Measurements from ENCODE around the gene LRRK2.
A peak's percentile ranks its signal among the peaks of the same experiment; 100 is the strongest.
"Not testable (repeated sequence)": the region's sequence is repeated elsewhere in the genome, so short reads cannot be mapped to it uniquely, and the experiment has no call there.

The LRRK2 gene

DNA sequence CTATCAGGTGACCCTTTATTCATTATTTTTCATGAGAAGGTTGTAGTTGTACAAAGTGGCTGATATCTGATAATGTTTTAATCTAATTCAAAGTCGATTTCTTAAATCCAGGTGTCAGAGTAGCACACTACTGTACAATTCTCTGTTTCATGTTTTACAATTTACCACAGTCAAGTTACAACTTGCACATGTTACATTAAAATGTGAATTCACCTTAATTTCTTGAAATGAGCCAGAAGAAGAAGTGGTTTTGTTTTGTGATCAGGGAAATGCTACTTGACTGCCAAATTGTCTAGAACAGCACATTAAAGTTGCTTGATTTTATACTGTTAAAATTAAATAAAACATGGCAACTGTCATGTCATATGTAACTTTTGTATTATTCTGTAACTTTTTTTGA, 23.2 kb downstream of the LRRK2 start:
- no peak for DNase-seq (ENCODE audit: low read depth in 2 of 2)

DNA sequence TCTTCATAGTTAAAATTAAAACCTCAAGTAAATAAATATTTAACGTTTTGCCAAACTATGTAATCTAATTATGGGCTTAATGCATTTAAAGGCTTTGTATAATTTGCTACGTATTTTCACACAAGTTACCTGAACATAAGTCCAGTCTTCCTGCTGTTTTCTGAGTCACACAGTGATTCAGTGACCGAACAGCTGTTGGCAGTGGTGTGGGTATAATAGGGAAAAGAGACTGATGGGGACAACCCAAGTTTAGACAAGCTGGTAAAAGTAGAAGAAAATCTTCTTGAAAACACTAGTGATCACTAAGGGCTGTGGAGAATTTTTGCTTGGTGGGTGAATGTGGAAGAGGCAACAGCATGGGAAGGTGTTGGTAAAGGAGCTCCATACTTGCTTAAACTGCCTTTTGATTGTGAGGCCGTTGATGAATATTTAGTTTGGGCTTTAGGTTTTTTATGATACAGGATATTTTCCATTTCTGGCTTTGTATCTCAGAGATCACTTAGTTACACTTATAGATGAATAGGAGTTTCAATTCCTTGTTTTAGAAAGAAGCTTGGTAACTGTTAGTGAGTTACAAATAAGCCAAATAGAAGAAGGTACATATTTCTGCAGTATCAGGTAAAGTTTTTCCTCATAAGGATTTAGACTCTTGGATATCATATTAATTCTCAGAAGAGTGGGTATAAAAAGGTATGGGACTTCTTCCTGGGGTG, 23.9 kb downstream of the LRRK2 start:
- no peak for DNase-seq (ENCODE audit: low read depth in 2 of 2)

DNA sequence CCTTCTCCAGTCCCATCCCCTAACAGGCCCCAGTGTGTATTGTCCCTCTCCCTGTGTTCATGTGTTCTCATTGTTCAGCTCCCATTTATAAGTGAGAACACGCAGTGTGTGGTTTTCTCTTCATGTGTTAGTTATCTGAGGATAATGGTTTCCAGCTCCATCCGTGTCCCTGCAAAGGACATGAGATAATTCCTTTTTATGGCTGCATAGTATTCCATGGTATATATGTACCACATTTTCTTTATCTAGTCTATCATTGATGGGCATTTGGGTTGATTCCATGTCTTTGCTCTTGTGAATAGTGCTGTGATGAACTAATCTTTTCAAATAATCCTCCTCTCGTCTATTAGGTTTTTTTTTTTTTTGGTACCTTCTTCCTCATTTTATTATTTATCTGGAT, 25.9 kb downstream of the LRRK2 start:
- not testable (repeated sequence) for DNase-seq (ENCODE audit: low read depth in 2 of 2)

DNA sequence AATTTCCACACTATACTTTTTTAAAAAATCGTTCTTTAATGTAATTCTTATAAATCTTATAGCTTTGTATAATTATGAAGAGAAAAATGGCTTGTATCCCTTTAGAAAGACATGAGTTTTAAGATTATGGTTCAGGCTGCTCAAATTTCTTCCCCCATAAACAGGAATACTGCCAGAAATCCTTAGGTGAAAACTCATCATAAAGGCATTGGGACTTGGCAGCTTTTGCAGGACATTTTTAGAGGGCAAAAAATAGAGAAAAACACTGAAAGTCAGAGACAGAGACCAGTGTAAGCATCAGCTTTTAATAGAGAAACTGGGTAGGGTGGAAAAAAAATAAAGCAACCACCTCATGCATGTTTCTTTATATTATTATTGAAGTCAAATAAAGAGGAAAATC, 29.1 kb downstream of the LRRK2 start:
- DNase-seq (ENCODE audit: low read depth in 2 of 2), result peak; percentile 24 to 38

DNA sequence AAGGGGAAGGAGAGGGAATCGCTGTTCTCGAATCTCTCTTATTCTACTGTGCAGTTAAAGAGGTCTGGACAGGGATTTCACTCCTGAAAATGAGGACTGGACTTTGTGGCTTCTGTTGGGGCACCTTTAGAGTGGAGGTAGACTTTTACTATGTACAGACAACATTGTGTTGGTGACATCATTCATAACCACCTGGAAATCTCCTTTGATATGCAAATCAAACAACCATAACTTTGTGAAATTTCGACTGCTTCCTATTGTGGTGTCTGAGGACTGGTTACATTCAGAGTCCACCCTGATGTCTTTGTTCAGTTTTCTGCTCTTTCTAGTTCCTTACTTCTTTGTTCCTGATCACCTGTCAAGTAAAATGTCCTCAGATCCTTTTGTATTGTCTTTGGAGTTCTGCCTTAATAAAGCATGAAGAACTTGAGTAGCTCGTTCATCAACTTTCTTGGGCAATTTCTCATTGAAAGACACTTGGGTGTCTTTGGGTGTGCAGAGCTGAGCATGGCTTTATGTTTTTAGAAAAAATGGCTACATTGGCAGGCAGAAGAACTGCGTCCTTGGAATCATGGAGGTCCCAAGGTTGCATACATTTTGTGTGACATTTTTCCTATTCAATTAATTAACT, 29.8 kb downstream of the LRRK2 start:
- DNase-seq (ENCODE audit: low read depth in 2 of 2), result no peak

DNA sequence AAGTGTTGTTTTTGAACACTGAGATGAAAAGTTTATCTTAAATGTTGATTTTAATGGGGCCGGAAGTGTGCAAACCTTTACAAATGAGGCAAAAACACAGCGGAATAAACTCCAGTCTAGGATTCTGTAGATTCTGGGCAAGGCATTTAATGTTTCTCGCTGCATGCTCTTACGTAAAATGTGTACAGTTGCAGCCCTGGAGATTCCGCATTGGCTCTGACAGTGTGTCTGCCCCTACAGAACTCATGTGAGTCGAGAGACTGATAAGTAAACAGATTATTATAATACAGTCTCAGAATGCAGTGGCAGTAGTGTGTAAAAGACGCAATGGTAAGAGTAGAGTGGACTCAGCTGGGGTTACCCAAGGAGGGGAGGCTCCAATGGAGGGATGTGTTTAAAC, 33.6 kb downstream of the LRRK2 start:
- DNase-seq (ENCODE audit: low read depth in 2 of 2), result no peak

DNA sequence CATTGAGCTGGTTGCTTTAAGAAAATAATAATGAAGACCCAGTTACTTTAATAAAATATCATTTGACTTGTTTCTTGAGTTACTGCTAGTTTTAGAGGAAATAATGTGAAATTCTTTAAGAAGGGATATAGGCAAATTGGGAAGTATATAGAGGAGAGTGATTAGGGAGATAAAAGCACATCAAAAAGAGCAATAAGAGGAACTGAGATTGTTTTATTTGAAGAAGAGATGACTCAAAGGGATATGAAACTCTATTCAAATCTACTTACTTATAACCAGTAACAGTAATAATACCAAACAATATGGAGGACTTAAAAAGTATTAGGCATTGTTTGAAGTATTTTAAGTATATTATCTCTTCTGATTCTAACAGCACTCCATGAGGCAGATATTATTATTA, 37.1 kb downstream of the LRRK2 start:
- no peak for DNase-seq (ENCODE audit: low read depth in 2 of 2)

DNA sequence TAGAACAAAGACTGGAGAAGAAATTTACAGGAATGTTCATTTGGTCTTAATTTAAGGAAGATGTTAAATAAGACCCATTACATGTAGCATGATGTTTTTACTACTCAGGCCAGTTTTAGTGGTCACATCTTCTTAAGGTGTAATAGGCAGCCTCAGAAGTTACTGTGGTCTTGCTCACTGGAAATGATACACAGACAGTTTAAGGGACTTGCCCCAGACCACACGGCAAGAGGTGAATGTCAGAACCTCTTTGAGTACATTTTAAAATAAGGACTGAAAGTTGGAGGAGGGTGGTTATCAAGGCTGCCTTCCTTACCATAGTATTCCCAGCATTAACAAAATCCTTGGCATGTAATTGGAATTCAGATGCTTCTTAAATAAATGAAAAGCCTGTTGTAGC, 37.9 kb downstream of the LRRK2 start:
- DNase-seq (ENCODE audit: low read depth in 2 of 2), result no peak

DNA sequence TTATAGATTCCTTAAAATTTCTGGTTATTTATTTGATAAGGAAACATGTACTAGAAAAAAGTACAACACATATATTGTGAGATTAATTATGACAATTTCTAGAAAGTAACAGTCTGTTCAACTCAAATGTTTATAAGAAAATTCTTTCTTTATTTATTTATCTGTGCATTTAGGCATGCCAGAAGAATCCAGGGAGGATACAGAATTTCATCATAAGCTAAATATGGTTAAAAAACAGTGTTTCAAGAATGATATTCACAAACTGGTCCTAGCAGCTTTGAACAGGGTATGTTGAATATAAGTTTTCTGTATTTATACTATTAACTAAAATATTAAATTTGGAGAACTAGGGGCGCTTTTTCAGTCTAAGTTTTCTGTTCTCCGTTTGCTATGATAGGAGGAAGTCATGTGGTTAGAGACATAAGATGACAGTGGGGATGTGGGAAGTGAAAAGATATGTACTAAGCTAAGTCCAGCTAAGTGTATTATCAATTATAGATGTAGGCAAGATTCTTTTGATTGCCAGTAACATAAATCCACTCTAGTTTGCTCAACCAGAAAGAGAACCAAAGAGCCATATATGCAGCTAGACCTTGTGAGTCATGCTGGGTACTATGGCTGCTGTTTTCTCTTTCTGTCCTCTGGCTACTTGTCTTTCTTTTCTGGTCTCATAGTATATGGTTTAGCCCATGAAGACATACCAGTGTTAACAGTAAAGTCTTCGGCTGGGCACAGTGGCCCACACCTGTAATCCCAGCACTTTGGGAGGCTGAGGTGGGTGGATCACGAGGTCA, 39.0 kb downstream of the LRRK2 start:
- no peak for DNase-seq (ENCODE audit: low read depth in 2 of 2)

DNA sequence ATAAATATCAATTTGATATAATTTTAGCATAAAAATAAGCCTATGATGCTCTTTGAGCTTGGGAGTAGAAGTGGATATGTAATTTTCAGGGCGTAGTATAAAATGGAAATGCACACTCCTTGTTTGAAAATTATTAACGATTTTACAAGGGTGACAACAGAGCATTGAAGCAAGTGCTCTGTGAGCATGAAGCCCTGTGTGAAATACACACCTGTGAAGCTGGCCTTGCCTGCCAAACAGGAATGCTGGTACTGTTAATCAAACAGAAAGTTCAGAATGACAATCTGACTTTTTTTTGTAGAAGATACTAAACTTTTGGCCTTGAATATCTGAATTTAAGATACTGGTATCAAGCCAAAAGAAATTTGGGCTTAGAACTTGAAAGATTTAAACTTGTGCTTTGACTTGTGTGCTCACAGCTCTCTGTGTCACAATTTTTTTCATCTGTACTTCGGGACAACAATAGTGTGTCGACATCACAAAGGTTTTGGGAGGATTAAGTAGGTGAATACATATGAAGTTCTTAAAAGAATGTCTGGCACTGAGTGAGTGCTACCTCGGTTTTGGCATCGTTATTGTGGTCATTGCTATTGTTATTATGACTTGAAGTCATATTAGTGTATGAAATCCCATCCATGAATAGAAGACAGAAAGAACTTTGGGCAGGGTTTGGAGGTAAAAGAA, 47.3 kb downstream of the LRRK2 start:
- no peak for DNase-seq (ENCODE audit: low read depth in 2 of 2)

DNA sequence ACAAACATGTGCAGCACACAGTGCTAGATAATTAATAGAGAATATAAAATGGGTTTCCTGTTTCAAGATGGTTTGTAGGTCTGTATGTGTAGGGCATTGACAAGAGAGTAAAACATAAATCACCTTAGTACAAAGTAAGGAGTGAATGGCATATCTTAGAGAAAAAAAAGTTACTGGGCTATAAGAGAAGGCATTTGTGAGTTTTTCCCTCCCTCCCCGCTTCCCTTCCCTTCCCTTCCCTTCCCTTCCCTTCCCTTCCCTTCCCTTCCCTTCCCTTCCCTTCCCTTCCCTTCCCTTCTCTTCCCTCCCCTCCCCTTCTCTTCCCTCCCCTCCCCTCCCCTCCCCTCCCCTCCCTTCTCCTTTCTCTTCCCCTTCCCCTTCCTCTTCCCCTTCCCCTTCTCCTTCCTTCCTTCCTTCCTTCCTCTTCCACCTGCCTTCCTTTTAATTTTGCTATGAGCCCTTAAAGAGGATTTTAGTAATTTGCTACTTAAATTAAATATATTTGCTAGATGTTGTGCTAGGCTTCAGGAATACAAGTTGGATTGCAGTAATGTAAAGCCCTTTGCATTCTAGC, 57.1 kb downstream of the LRRK2 start:
- DNase-seq (ENCODE audit: low read depth in 2 of 2), result no peak

DNA sequence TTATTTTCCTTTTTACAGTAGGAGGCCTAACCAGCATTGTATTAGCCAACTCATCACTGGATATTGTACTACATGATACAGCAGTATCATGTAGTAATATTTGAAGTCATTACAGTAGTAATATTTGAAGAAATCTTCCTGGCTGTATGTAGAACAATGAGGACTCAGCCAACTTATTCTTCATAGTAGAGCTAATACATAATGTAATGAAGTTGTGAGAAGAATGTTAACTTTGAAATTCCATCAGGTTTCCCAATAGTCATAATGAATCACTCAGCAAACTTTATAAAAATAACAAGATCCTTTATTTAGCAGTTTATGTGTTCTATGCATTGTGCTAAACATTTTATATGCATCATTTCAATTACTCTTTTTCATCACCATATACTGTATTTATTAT, 61.8 kb downstream of the LRRK2 start:
- no peak for DNase-seq (ENCODE audit: low read depth in 2 of 2)

DNA sequence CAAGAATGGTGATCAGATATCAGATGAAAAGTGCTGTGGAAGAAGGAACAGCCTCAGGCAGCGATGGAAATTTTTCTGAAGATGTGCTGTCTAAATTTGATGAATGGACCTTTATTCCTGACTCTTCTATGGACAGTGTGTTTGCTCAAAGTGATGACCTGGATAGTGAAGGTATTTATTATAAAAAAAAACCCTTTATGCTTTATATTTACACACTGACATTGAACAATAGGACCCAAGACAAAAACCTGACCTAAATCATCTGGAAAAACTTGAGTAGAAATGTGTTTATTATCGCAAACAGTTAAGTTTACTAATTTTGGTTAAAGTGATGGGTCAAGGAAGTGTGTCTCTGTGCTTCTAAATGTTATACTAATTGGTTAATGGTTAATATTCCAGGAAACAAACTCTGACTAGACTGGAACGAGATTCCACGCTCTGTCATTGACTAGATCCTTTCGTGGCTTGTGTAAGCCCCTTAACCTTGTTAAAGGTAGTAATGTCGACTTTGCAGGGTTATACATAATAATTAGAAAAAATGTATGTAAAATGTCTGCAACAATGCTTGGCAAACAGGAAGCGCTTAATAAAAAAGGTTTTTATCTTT, 62.7 kb downstream of the LRRK2 start:
- no peak for DNase-seq (ENCODE audit: low read depth in 2 of 2)

DNA sequence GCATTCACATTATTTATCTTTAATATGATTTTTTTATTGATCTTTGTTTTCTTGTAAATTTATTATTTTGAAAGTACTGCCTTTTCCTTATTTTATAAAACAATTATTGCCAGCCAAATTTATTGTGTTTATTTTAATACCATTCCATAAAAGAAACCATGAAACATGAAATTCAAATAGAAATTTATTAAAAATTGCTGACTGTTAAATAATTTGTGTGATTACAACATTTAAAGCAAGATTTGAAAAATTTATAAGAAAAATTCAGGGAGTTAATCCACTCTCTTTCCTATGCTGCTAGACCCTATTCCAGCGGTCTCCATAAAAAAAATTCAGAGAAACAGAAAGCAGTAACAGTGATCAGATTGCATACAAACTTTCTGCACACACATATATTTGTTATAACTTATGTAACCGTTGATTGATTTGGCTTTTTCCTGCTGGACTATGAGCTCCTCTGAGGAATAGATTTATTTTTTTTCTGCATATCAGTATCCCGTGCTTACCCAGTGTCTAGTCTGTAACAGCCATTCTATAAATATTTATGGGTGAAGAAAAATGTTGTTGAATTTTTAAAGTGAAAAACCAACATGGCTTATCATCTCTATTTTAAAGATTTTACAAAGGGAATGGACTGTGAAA, 68.1 kb downstream of the LRRK2 start:
- no peak for DNase-seq (ENCODE audit: low read depth in 2 of 2)

DNA sequence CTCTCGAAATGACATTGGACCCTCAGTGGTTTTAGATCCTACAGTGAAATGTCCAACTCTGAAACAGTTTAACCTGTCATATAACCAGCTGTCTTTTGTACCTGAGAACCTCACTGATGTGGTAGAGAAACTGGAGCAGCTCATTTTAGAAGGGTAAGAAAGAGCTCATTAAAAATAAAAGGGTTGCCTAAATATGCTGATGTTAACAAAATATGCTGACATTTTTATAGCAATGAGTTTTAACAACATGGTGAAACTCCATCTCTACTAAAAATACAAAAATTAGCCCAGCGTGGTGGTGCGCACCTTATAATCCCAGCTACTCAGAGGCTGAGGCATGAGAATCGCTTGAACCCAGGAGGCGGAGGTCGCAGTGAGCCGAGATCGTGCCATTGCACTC, 73.5 kb downstream of the LRRK2 start:
- no peak for DNase-seq (ENCODE audit: low read depth in 2 of 2)

DNA sequence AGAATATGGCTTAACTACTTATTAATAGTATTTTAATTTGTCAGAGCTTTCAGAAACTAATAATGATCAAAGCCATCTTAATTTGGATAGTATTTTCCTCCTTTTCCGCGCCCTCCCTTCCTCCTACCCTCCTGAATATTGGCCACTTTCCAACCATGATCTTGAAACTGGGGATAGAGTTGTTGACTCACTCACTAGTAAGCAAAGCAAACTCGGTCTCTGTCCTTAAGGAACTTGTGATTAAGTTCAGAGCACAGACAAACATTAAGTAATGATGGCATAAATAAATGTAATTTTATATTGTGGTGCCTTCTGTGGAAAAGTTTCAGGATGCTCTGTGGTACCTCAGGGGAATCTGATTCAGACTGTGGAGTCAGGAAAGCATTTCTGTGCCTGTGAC, 75.7 kb downstream of the LRRK2 start:
- no peak for DNase-seq (ENCODE audit: low read depth in 2 of 2)

DNA sequence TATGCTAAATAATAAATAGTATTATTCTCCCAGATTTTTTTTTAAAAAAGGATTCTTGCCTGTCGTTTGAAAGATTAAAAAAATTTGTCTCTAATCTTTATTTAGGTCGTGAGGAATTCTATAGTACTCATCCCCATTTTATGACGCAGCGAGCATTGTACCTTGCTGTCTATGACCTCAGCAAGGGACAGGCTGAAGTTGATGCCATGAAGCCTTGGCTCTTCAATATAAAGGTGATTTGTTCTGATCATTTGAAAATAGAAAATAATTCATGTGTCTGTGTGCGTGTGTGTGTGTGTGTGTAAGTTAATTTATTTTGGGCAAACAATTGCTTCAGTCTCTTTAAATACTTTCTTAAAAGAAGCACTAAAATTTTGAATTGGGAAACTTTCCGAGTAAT, 84.2 kb downstream of the LRRK2 start:
- no peak for DNase-seq (ENCODE audit: low read depth in 2 of 2)

DNA sequence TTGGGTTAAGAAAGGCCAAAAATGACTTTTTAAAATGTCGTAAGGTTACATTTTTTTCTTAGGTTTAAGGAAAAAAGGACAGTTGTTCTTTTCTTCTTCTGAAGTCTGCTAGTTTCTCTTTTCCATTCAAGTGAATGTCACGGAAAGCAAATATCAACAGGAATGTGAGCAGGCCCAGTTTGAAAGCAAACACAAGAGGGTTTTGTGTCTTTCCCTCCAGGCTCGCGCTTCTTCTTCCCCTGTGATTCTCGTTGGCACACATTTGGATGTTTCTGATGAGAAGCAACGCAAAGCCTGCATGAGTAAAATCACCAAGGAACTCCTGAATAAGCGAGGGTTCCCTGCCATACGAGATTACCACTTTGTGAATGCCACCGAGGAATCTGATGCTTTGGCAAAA, 85.4 kb downstream of the LRRK2 start:
- no peak for DNase-seq (ENCODE audit: low read depth in 2 of 2)

DNA sequence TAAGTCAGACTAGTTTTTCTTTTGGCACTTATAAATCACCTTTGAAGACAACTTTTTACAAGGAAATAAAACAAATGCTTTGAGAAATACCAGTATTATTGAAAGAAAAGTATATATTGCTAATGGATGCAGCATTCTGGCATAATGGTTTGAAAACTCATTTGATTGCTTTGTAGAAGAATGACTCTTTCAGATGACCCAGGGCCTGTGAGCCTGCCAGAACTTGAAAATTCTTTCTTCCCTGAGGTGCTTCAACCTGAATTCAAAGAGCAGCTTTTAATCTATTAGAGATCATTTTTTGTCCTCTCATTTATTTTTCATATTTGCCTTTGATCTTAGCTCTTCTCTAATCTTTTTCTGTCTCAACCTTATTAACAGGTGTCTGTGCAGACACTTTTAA, 87.4 kb downstream of the LRRK2 start:
- DNase-seq (ENCODE audit: low read depth in 2 of 2), result no peak

DNA sequence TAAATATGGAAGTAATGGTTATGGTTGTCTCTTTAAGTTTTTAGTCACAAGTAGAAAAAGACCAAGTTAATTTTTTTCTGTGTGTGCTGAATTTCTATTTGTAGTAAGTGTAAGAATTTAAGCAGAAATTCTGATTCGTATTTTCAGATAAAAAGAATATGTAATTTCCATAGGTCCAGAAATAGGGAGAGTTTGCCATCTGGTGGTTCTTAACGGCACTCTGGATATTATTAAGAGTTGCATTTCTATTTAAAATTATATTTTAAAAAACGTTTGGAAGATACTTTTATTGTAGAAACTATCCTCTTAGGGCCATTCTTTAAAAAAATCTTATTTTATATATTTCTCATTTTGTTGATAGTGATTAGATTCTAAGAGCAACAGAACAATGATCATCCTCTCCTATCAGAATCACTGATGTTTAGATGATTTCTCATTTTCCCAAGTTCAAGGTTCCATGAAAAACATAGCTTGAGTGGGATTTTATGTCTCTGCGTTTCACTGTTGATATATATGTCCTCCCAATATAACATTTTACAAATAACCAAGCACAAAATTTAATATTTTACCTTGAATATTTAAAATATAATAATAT, 88.3 kb downstream of the LRRK2 start:
- no peak for DNase-seq (ENCODE audit: low read depth in 2 of 2)

DNA sequence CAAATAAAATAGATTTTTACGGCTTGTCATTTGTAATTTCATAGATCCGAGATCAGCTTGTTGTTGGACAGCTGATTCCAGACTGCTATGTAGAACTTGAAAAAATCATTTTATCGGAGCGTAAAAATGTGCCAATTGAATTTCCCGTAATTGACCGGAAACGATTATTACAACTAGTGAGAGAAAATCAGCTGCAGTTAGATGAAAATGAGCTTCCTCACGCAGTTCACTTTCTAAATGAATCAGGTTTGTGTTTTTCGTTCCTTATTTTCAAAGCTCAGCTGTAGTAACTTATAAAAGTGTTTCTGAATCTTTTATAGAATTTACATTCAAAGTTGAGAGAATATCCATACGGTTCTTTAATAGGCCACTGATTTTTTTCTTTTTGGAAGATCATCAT, 89.1 kb downstream of the LRRK2 start:
- DNase-seq (ENCODE audit: low read depth in 2 of 2), result no peak

Data from fibroblast of skin of left biceps (primary cell).